K562 treated with DMSO at 1 percent for 48 hours (cell line): ENCODE results near the gene FBXL16. TPM values are rescaled to one million over a fixed set of nuclear protein-coding genes. Genes with fewer than 3 reads are reported as not detected.

ENCODE experiments used
- total RNA-seq: library from RNA; unstranded; fragments of 300-600 nt; gene quantifications from 2 replicates; pipeline ENCODE4 v1.2.3, GENCODE V29; 2022; ENCODE audit warnings: low replicate concordance; ENCODE audit errors: extremely low read depth

FBXL16 gene
- not detected in 2 replicates for total RNA-seq

GRCh38 chr16:705431-706188 lies at the start of gene FBXL16:
Gene FBXL16 (minus strand): TSS chr16:705801. CDS start chr16:697405, 8,396 bp downstream.

GRCh38 chr16:740764-741505 lies 35.3 kb upstream of the FBXL16 start, which contains the start of gene CIAO3:
Gene CIAO3 (minus strand): TSS chr16:740997. CDS start chr16:740985, 12 bp downstream.

GRCh38 chr16:726438-727290 lies 21.1 kb upstream of the FBXL16 start, which contains the start of the genes CCDC78 and HAGHL:
Gene CCDC78 (minus strand): TSS chr16:726443. CDS start chr16:726367, 76 bp downstream.
Gene HAGHL (plus strand): TSS chr16:727106. CDS start chr16:727510, 404 bp downstream.

GRCh38 chr16:720990-721764 lies 15.6 kb upstream of the FBXL16 start, which contains the start of gene ANTKMT:
Gene ANTKMT (plus strand): TSS chr16:721146. CDS start chr16:721275, 129 bp downstream.

GRCh38 chr16:714558-715476 lies 9.2 kb upstream of the FBXL16 start, which contains the start of gene METRN:
Gene METRN (plus strand): TSS chr16:715118. CDS start chr16:715290, 172 bp downstream.

GRCh38 chr16:684071-684794 lies 21.4 kb downstream of the FBXL16 start, which contains the start of gene JMJD8:
Gene JMJD8 (minus strand): TSS chr16:684334. CDS start chr16:684319, 15 bp downstream.

GRCh38 chr16:679814-680624 lies 25.6 kb downstream of the FBXL16 start, which contains the start of gene STUB1:
Gene STUB1 (plus strand): TSS chr16:680410. CDS start chr16:680526, 116 bp downstream.

GRCh38 chr16:674968-675883 lies 30.4 kb downstream of the FBXL16 start, which contains the start of gene RHBDL1:
Gene RHBDL1 (plus strand): TSS chr16:675671. CDS start chr16:675791, 120 bp downstream.

GRCh38 chr16:667780-668518 lies 37.7 kb downstream of the FBXL16 start, which contains the start of gene RHOT2:
Gene RHOT2 (plus strand): TSS chr16:668132. CDS start chr16:668200, 68 bp downstream.

GRCh38 chr16:648781-649589 lies 56.6 kb downstream of the FBXL16 start, which contains the start of gene WDR90:
Gene WDR90 (plus strand): TSS chr16:649365. CDS start chr16:649417, 52 bp downstream.

Other genes with a start within 250 kb of the FBXL16 start
- not detected in 2 replicates for gene CAPN15, start 178.1 kb downstream of the FBXL16 start, total RNA-seq
- not detected in 2 replicates for gene PRR35, start 145.4 kb downstream of the FBXL16 start, total RNA-seq
- gene NHLRC4, start 138.8 kb downstream of the FBXL16 start, total RNA-seq: not detected in 2 replicates
- 359 TPM in 1 of 2 replicates, not detected in the other for gene PIGQ, start 135.8 kb downstream of the FBXL16 start, total RNA-seq
- not detected in 2 replicates for gene RAB40C, start 115.7 kb downstream of the FBXL16 start, total RNA-seq
- gene WFIKKN1, start 74.8 kb downstream of the FBXL16 start, total RNA-seq: not detected in 2 replicates
- gene METTL26, start 69.5 kb downstream of the FBXL16 start, total RNA-seq: not detected in 2 replicates
- not detected in 2 replicates for gene MCRIP2, start 64.0 kb downstream of the FBXL16 start, total RNA-seq
- gene WDR90, start 56.4 kb downstream of the FBXL16 start, total RNA-seq: not detected in 2 replicates
- not detected in 2 replicates for gene RHOT2, start 37.7 kb downstream of the FBXL16 start, total RNA-seq
- gene RHBDL1, start 30.1 kb downstream of the FBXL16 start, total RNA-seq: not detected in 2 replicates
- not detected in 2 replicates for gene STUB1, start 25.4 kb downstream of the FBXL16 start, total RNA-seq
- gene JMJD8, start 21.5 kb downstream of the FBXL16 start, total RNA-seq: not detected in 2 replicates
- not detected in 2 replicates for gene WDR24, start 15.4 kb downstream of the FBXL16 start, total RNA-seq
- gene METRN, start 9.3 kb upstream of the FBXL16 start, total RNA-seq: not detected in 2 replicates
- not detected in 2 replicates for gene ANTKMT, start 15.3 kb upstream of the FBXL16 start, total RNA-seq
- not detected in 2 replicates for gene CCDC78, start 20.6 kb upstream of the FBXL16 start, total RNA-seq
- not detected in 2 replicates for gene HAGHL, start 21.3 kb upstream of the FBXL16 start, total RNA-seq
- gene CIAO3, start 35.2 kb upstream of the FBXL16 start, total RNA-seq: not detected in 2 replicates
- not detected in 2 replicates for gene MSLN, start 54.9 kb upstream of the FBXL16 start, total RNA-seq
- gene RPUSD1, start 82.6 kb upstream of the FBXL16 start, total RNA-seq: not detected in 2 replicates
- gene CHTF18, start 82.8 kb upstream of the FBXL16 start, total RNA-seq: not detected in 2 replicates
- not detected in 2 replicates for gene GNG13, start 94.9 kb upstream of the FBXL16 start, total RNA-seq